RCC 7860 (cell line): ENCODE results near the gene ACOX1.
A peak's percentile ranks its signal among the peaks of the same experiment; 100 is the strongest.

Source experiments
- DNase-seq: peaks from one replicate; pipeline ENCODE4 v3.0.0-alpha.2; 2015; ENCODE audit warnings: low spot score
- FAIRE-seq: peaks from 2 replicates; lab custom pipeline; 2012; peaks lifted over from hg19 to GRCh38; lab: Jason Lieb, UNC

ACOX1 gene

DNA sequence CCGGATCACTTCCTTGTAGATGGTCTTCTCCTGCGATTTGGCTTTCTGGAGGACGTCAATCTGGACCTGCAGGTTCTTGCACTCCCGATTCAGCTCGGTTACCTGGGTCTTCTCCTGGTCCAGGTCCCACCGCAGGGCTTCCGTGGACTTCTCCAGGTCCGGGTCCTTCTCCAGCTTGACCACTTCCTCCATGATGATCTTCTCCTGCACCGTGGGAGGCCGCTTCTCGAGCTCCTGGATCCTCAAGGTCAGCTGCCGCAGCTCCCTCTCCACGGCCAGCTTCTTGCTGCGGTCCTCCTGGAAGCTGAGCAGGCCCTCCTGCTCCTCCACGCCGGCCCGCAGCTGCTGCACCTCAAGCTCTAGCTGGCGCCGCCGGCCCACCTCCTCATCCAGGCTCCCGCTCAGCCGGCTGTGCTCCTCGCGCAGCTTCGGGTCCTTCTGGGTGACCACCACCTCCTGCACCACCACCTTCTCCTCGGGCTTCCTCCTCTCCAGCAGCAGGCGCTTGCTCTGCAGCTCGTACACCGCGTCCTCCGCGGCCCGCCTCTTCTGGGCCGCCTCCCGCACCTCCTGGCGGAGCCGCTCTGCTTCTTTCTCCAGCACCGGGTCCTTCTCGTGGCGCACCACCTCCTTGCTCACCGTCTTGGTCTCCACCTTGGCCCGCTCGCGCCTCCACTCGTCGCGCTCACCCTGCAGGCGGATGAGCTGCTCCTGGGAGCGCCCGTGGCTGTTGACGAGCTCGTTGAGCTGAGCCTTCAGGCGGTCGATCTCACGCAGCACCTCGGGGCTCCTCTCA lies 29.9 kb upstream of the ACOX1 start:
- DNase-seq: no peak
- no peak for FAIRE-seq

DNA sequence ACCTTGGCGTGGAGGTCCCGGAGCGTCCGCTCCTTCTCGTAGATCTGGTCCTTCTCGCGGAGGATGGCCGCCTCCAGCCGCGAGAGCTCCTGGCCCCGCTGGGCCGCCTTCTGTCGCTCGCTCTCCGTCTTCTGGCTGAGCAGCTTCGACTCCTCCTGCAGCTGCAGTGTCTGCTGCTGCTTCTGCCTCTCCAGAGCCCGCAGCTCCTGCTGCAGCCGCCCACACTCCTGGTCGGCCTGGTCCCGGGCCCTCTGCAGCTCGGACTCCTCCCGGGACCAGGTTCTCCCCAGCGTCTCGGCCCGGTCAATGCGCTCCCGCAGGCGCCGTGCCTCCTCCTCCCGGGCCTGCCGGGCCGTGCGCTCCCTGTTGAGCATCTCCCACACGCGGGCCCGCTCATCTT lies 29.2 kb upstream of the ACOX1 start:
- no peak for DNase-seq
- FAIRE-seq: no peak

DNA sequence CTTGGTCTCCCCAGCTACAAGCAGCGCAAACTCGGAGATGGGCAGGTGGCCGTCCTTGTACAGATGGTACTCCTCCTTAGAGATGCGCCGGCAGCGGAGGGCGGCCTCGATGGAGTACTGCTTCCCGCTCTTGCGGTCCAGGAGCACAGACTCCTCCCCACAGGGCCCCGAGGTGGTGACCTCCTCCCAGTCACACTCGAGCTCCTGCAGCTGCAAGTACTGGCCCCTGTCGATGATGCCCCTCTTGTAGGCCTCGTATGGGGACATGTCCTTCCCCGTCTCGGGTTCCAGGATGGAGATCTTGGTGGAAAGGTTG lies 28.8 kb upstream of the ACOX1 start:
- DNase-seq (no peak), FAIRE-seq (no peak)

DNA sequence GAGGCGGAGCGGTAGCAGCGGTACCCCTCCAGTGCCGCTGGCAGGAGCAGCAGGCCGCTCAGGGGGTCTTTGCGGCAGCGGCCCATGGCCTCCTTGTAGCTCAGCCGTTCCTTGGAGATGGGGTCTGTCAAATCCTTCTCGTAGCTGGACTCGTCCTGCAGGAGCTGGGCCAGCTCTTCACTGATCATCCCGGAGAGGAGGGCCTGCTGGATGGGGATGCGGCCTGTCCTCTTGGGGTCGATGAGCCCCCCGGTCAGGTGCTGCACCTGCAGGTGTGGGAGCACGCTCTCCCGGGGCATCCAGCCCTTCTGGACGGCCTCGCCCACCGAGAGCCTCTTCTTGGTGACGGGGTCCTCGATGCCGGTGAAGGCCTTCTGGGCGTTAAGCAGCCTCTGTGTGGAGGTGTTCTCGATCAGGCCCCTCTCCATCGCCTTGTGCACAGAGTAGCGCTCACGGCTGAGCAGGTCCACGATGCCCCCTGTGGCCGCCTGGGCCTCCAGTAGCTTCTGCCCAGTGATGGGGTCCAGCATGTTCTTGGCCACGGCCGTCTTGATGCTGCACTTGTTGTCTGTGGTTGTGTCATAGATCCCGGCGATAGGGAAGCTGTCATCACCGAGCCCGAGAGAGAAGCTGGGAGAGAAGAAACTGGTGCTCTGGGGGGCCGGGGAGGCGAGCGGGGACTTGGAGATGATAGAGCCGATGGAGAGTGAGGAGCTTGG lies 28.3 kb upstream of the ACOX1 start:
- FAIRE-seq: no peak
- DNase-seq: no peak

DNA sequence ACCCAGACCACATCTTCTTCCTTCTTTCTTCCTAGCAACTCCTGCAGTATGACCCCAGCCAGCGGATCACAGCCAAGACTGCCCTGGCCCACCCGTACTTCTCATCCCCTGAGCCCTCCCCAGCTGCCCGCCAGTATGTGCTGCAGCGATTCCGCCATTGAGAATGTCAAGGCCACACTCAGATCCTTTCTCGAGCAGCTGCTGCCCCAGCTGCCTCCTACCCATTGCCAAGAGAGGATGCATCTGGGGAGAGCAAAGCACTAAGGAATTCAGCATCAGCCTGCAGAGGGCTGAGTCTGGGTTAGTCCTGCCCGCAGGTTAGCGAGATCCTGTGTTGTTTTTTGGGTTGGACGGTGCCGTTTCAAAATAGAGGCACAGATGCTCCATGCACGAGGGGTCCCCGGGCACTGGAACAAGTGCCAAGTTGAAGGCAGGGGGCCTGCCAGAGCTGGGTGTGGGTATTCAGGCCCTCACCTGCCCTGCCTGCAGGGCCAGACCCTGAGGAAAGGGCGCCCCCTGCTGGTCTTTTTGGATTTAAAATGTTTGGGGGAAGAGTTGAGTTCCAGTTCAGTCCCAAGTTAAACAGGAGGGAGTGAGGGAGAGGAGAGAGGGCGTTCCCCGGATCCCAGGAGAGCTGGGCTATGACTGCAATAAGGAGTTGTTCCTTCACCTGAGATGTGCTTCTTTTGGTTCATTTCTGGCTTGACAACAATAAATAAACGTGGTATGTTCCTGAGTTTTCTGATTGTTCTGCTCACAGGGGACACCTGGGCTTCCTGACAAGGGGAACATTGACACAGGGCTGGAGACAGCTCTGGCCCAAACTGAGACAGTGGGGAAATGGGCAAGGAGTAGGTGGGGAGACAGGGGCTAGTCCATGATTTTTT lies 26.5 kb upstream of the ACOX1 start:
- DNase-seq (peak; percentile 40), FAIRE-seq (no peak)

DNA sequence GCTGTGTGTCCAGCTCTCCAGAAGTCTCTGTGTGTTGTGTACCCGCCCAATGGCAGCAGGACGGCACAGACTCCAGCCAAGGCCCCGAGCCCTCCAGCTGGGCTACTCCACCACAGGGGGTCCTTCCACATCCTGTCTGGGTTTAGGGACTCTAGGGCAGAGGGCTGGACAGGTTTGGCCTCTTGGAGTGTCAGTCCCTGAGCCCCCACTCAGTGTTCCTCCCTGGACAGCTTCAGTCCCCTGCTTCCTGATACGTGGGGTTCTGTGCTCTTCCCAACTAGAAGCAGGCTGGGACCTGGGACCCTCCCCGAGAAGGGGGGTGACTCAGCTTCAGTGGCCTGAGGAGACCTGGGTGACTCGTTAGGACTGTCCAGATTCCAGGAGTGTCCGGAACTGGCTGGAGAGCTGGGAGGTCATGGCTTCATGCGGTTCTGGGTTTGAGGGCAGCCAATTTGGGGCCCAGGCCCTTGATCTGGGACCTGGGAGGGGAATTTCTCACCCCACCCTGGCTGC lies 25.8 kb upstream of the ACOX1 start:
- DNase-seq: peak; percentile 15
- FAIRE-seq: no peak

DNA sequence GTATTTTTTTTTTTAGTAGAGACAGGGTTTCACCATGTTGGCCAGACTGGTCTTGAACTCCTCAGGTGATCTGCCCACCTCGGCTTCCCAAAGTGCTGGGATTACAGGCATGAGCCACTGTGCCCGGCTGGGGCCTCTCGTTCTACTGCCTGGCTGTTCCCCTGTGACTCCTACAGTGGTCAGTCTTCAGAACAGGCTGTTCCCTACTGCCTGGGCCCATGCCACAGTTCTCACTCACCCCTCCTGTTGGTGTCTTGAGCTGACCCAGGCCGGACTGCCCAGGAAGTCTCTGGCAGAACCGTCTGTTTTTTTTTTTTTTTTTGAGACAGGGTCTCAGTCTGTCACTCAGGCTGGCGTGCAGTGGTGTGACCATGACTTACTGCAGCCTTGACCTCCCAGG lies 24.9 kb upstream of the ACOX1 start:
- DNase-seq (no peak), FAIRE-seq (no peak)

DNA sequence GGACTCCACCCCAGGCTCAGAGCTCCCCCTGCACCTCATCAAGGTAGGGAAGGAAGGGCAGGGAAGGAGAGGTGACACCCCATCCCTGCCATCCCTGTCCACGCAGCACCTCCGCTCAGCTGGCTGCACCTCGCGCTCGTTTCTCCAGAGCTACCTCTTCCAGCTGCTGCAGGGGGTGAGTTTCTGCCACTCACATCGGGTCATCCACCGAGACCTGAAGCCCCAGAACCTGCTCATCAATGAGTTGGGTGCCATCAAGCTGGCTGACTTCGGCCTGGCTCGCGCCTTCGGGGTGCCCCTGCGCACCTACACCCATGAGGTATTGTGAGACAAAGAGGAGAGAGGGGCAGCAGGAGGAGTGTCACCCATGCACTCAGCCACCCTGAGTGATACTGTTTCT lies 23.1 kb upstream of the ACOX1 start:
- FAIRE-seq (no peak), DNase-seq (no peak)

DNA sequence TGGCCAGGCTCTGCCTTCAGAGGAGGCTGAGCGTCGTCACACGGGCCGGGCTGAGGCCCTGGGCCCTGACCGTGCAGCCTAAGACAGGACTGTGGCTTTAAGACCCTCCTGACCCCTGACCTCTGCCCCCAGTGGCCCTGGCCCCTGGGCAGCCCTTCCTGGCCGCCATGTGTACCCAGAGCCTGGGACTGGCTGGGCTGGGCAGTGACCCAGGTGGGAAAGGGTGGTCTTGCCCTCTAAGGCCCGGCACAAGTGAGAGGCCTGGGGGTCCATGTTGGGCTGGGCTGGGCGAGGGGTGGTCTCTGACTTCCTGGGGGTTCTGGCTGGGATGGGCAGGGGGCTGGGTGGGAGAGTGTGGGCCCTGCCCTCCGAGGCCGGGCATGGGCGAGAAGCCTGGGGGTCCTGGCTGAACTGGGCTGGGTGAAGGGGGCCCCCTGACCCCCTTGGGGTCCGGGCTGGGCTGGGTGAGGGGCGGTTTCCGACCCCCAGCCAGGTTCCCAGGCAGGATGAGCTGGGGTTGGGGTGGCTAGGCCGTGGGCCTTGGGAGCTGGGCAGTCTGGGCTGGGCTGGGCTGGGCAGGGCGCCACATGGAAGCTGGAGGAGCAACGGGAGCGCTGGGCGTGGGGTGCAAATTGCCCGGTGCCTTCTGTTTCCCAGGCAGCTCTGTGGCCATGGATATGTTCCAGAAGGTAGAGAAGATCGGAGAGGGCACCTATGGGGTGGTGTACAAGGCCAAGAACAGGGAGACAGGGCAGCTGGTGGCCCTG lies 22.0 kb upstream of the ACOX1 start, which contains the start of gene CDK3:
CDK3 (plus strand) TSS at position 101 of the 767 bp plus-strand sequence; CDS start at position 672, 571 bp downstream.
- no peak for FAIRE-seq
- DNase-seq: no peak

DNA sequence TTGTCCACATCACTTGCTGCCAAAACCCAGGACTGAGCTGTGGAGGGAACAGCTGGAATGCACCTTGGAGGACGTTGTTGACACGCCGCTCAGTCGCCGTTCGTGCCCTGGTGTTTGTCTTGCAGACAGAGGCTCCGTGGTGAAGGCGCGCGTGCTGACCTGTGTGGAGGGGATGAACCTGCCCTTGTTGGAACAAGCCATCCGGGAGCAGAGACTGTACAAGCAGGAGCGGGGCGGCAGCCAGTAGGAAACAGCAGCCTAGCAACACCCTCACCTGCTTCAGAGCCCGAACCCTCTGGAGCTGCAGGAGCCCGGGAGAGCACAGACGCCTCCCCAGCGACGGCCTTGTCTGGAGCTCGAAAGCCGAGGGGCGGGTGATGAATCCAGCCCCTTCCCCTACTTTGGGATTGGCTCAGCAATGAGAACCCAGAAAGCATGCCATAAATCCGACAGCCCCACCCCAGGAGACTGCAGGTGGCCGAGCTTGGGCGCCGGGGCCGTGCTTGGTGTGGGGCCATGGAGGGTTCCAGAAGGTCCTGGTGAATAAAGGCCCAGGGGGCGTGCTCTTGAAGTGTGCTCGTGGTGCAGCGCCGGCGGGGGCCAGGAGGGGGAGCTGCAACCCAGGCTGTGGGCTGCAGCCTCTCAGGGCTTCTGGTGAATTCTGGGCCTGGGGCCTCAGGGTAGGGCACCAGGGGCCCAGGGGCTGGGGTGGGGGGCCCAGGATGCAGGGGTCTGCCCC lies 21.2 kb upstream of the ACOX1 start:
- peak; percentile 20 for DNase-seq
- no peak for FAIRE-seq

DNA sequence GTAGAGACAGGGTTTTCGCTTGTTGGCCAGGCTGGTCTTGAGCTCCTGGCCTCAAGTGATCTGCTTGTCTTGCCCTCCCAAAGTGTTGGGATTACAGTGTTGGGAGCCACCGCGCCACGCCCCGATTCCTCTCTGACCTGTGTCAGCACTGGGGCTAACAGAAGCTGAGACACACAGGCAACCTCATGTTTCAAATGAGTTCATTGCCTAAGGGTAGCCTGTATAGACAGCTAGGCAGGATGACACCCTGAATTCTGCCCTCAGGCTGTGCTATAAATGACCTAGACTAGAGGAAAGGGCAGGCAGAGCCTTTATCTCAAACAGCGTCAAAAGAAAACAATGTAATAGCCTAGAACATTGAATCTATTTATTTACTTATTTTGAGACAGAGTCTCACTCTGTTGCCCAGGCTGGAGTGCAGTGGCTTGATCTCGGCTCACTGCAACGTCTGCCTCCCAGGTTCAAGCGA lies 19.4 kb upstream of the ACOX1 start:
- DNase-seq: no peak
- no peak for FAIRE-seq

DNA sequence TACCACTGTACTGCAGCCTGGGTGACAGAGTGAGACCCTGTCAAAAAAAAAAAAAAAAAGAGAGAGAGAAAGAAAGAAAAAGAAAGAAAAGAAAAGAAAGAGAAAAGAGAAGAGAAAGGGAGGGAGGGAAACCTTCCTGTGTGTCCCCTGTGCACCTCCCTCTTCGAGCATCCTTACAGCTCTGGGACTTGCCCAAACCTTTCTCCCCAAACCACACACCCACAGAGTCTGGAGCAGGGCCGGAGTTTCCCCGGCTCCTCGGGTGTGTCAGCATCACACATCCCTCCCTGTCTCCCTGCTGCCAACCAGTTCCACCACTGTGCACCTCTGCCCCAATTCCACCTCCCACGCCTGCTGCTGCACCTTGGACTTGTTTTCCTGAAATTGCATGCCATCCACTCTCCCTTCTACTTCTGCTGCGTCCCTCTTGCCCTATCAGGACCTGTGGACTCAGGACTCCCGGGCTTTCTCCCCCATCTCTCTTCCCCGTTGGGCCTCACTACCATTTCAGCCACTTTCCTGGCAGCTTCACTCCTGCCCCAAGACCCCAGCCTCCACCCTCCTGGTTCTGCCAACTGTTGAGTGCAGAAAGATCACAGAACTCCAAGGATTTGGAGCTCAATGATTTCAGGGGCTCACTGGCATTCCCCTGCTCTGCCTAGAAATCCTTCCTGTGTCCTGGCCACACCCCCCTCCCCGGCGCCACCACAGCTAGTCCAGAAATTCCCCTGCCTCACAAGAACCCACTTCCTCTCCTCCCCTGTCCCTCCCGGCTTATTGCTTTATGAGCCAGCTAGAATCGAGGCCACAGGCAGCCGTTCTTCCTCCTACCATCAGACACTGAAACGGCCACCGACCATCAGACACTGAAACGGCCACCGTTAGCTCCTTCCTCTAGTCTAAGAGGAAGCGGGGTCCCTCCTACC lies 18.0 kb upstream of the ACOX1 start:
- DNase-seq (peak; percentile 72), FAIRE-seq (peak; percentile 70)

DNA sequence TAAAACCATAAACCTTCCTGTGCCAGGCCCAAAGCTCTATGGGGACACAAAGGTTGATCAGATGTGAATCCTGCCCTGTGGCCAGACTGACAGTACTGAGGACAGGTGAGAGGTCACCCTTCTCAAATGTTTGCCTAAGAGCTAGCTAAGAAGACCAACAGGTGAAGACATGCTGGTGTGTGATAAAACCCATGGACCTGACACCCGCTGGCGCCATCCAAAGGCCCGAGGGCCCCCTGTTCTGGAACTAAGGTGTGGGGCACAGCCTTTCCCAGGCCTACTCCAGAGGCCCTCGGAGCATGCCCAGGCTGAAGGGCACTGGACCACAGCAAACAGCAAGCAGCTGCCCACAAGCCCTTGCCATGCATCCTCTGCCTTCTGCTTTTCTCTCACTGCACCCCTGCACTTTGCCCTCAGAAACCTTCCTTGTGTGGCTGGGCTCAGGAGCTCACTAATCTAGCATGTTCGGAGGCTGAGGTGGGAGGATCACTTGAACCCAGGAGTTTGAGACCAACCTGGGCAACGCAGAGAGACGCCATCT lies 16.5 kb upstream of the ACOX1 start:
- no peak for FAIRE-seq
- DNase-seq: no peak

DNA sequence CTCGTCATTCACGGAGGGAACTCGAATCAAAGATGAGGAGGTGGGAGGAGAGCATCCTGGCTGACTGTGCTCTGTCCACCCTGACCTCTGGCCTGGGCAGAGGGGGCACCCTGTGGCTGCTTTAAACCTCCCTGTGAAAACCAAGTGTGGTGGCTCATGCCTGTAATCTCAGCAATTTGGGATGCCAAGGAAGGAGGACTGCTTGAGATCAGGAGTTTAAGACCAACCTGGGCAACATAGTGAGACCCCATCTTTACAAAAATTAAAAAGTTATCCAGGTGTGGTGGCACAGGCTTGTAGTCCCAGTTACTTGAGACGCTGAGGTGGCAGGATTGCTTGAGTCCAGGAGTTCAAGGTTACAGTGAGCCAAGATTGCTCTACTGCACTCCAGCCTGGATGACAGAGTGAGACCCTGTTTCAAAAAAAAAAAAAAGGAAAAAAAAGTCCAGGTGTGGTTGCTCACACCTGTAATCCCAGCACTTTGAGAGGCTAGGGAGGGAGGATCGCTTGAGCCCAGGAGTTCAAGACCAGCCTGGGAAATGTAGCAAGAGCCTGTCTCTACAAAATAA lies 15.9 kb upstream of the ACOX1 start:
- DNase-seq (no peak), FAIRE-seq (no peak)

DNA sequence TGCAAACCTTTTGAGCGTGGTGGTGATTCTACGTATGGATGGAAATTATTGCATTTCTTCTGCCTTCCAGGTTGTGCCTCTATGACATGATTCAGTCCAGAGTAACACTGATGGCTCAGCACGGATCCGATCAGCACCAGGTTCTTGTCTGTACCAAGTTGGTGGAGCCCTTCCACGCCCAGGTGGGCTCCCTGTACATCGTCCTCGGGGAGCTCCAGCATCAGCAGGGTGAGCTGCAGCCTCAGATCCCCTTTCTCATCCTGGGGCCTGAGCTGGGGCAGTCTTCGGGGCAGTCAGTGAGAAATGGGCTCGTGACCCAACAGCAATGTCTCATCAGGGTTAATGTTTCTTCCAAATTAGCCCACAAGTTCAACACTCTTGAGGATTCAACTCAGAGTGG lies 12.4 kb upstream of the ACOX1 start:
- no peak for FAIRE-seq
- DNase-seq: no peak

DNA sequence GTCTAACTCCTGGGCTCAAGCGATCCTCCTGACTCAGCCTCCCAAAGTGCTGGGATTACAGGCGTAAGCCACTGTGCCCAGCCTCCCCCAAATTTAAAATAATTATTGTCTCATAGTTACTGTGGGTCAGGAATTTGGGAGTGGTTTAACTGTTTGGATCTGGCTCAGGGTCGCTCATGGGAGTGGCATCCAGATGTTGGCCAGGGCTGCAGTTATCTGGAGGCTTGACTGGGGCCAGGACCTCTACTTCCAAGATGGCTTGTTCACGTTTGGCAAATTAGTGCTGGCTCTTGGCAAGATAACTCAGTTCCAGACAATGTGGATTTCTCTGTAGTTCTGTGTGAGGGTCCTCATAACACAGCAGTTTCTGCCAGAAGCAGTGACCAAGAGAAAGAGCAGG lies 8.1 kb upstream of the ACOX1 start:
- FAIRE-seq: no peak
- DNase-seq: no peak

DNA sequence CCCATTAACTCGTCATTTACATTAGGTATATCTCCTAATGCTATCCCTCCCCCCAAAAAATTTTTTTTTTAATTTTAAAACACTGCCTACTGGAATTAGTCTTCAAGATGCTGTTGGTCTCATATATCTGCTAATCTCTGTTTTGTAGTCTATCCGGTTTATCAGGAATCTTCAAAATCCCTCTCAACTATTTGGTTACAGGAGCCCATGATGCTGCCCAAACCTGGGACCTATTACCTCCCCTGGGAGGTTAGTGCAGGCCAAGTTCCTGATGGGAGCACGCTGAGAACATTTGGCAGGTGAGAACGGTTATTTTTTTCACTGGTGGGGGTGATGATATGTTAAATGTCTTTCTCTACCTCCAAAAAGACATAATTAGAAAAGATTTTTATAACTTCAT lies 7.0 kb upstream of the ACOX1 start:
- FAIRE-seq (no peak), DNase-seq (no peak)
